HG03439 (cell line): ENCODE results near the gene VPREB1.
"Not testable (repeated sequence)": the region's sequence is repeated elsewhere in the genome, so short reads cannot be mapped to it uniquely, and the experiment has no call there.

ENCODE experiments used
- ATAC-seq: cut with Tn5 transposase; IDR thresholded peaks from one replicate; pipeline ENCODE4 v1.9.1; 2021; ENCODE audit warnings: mild to moderate bottlenecking, moderate library complexity; ENCODE audit not compliant: unreplicated experiment

VPREB1 gene

DNA sequence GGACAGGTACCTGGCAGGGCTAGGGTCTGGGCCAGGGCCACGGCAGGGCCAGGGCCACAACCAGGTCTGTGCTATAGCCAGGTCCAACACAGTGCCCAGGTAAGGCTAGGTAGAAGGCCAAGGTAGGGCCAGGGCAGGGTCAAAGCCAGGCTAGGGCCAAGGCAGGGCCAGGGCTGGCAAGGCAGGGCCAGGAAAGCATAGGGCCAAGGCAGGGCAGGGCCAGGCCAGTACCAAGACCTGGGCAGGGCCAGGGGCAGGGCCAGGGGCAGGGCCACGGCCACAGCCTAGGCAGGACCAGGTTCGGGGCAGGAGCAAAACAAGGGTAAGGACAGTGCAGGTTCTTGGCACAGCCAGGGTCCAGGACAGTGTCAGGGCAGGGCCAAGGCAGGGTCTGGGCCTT is 48.1 kb downstream of the VPREB1 start:
- not testable (repeated sequence) for ATAC-seq

DNA sequence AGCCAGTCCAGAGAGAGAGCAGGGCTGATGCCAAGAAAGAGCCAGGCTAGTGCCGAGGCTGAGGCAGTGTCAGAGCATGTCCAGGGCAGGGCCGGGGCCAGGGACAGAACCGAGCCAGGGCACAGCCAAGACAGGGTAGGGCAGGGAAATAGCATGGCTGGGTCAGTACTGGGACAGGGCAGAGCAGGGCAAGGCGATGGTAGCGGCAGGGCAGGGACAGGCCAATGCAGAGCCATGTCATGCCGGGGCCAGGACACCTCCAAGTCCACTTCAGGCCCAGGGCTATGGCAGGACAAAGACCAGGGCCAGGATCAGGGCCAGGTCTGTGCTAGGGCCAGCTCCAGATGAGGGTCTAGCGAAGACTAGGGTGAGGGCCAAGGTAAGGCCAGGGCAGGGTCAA is 48.9 kb downstream of the VPREB1 start:
- ATAC-seq, result not testable (repeated sequence)

DNA sequence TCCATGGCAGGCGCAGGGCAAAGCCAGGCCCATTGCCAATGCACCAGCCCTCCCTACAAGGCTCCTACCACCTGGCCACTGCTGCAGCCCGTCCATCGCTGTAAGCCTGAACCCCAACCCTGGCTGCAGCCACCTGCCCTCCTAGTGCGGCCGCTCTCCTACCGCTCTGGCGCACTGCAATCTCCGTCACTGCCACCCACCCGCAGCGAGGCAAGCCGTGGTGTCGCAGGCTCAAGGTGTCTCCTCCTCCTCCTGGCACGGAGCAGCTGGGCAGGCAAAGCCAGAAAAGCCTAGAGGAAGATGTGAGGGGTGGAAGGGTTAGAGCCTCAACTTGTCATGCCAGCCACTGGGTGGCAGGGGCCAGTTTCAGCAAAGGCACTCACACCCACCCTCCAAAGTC is 50.1 kb downstream of the VPREB1 start:
- not testable (repeated sequence) for ATAC-seq
